DOHH2 (cell line): ENCODE results near the gene MACROD2.

Experiments used
- H3F3A ChIP-seq: fragments of 200-600 bp; sonication (generic), shearing (Covaris generic); 2 replicates; pipeline ENCODE4 v1.6.0; 2016; ENCODE audit warnings: antibody characterized with exemption, mild to moderate bottlenecking; ENCODE audit not compliant: control insufficient read depth, insufficient read depth
- H3K27ac ChIP-seq: fragments of 200-600 bp; sonication (generic); 2 replicates; pipeline ENCODE4 v1.5.1; 2014; ENCODE audit warnings: low read depth, mild to moderate bottlenecking, low read length, moderate library complexity
- H3K27me3 ChIP-seq: fragments of 200-600 bp; sonication (generic); 2 replicates; pipeline ENCODE4 v1.6.1; 2014; ENCODE audit warnings: mild to moderate bottlenecking, low read length, mixed read lengths; ENCODE audit not compliant: control insufficient read depth
- H3K36me3 ChIP-seq: fragments of 200-600 bp; sonication (generic); 2 replicates; pipeline ENCODE4 v1.6.1; 2014; ENCODE audit warnings: mild to moderate bottlenecking, low read length, moderate library complexity, mixed read lengths; ENCODE audit not compliant: control insufficient read depth
- H3K4me1 ChIP-seq: fragments of 200-600 bp; sonication (generic); 2 replicates; pipeline ENCODE4 v1.6.1; 2014; ENCODE audit warnings: mild to moderate bottlenecking, low read length, mixed read lengths; ENCODE audit not compliant: control insufficient read depth
- H3K4me2 ChIP-seq: fragments of 200-600 bp; sonication (generic); 2 replicates; pipeline ENCODE4 v1.6.0; 2014; ENCODE audit warnings: mild to moderate bottlenecking, low read length, moderate library complexity
- H3K4me3 ChIP-seq: fragments of 200-600 bp; sonication (generic); 2 replicates; pipeline ENCODE4 v1.5.1; 2014; ENCODE audit warnings: mild to moderate bottlenecking, low read length, mixed read lengths
- H3K79me2 ChIP-seq: fragments of 200-600 bp; sonication (generic); 2 replicates; pipeline ENCODE4 v1.6.1; 2014; ENCODE audit warnings: mild to moderate bottlenecking, low read length, mixed read lengths; ENCODE audit not compliant: control insufficient read depth
- H3K9me2 ChIP-seq: fragments of 200-600 bp; sonication (generic); replicated peaks from 2 replicates; pipeline ENCODE4 v1.6.1; 2014; ENCODE audit warnings: mild to moderate bottlenecking, low read length, mixed read lengths; ENCODE audit not compliant: control insufficient read depth
- H3K9me3 ChIP-seq: fragments of 200-600 bp; sonication (generic); 2 replicates; pipeline ENCODE4 v1.6.1; 2014; ENCODE audit warnings: antibody characterized with exemption, low read length, mixed read lengths; ENCODE audit not compliant: control insufficient read depth, insufficient read depth
- H4K20me1 ChIP-seq: fragments of 200-600 bp; sonication (generic); 2 replicates; pipeline ENCODE4 v1.6.0; 2014; ENCODE audit warnings: low read depth, mild to moderate bottlenecking, antibody characterized with exemption, low read length, moderate library complexity; ENCODE audit not compliant: control insufficient read depth, insufficient read depth
- EZH2phosphoT487 ChIP-seq: fragments of 200-600 bp; sonication (generic); IDR thresholded peaks from 2 replicates; pipeline ENCODE4 v1.6.1; 2017; ENCODE audit warnings: borderline replicate concordance, mild to moderate bottlenecking, antibody characterized with exemption, low read length, moderate library complexity, mixed read lengths
- TF ChIP-seq, protein P1 (sequence below): fragments of 200-600 bp; sonication (generic); IDR thresholded peaks from one replicate; pipeline ENCODE4 v1.5.1; 2014; ENCODE audit warnings: antibody characterized with exemption, mild to moderate bottlenecking, low read depth, low read length; ENCODE audit not compliant: poor library complexity, severe bottlenecking

Gene MACROD2

DNA sequence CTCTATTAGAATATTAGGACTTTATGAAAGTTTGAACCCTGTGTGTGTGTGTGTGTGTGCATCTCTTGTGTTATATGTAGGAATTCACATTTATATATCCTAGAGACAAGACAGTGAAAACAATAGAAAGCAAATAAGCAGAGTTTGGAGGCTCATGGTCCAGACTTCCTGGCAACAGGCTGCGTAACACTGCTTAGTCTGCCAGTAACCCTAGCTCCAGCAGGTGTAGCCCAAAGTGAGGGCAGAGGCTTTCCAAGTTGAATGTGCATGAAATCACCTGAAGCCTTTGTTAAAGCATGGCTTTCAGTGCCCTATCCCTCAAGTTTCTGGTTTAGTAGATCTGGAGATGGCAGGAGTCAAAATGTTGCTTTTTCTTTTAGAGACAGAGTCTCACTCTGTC lies 2008.0 kb downstream of the MACROD2 start:
- no peaks in the 10 kb centered on the region for H3K4me1 ChIP-seq
- H3K9me3 ChIP-seq, result no peaks in the 10 kb centered on the region
- no peak overlapping the region for H3K4me2 ChIP-seq
- H3K27ac ChIP-seq, result no peak overlapping the region
- H3K79me2 ChIP-seq, result no peaks in the 10 kb centered on the region
- H3K36me3 ChIP-seq, result no peaks in the 10 kb centered on the region
- H3K9me2 ChIP-seq, result no peaks in the 10 kb centered on the region
- TF ChIP-seq EZH2phosphoT487, result no peak
- TF ChIP-seq, protein P1, sequence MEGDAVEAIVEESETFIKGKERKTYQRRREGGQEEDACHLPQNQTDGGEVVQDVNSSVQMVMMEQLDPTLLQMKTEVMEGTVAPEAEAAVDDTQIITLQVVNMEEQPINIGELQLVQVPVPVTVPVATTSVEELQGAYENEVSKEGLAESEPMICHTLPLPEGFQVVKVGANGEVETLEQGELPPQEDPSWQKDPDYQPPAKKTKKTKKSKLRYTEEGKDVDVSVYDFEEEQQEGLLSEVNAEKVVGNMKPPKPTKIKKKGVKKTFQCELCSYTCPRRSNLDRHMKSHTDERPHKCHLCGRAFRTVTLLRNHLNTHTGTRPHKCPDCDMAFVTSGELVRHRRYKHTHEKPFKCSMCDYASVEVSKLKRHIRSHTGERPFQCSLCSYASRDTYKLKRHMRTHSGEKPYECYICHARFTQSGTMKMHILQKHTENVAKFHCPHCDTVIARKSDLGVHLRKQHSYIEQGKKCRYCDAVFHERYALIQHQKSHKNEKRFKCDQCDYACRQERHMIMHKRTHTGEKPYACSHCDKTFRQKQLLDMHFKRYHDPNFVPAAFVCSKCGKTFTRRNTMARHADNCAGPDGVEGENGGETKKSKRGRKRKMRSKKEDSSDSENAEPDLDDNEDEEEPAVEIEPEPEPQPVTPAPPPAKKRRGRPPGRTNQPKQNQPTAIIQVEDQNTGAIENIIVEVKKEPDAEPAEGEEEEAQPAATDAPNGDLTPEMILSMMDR, result no peak
- H4K20me1 ChIP-seq, result no peaks in the 10 kb centered on the region
- H3F3A ChIP-seq, result no peaks in the 10 kb centered on the region
- no peaks in the 10 kb centered on the region for H3K27me3 ChIP-seq
- no peak overlapping the region for H3K4me3 ChIP-seq

DNA sequence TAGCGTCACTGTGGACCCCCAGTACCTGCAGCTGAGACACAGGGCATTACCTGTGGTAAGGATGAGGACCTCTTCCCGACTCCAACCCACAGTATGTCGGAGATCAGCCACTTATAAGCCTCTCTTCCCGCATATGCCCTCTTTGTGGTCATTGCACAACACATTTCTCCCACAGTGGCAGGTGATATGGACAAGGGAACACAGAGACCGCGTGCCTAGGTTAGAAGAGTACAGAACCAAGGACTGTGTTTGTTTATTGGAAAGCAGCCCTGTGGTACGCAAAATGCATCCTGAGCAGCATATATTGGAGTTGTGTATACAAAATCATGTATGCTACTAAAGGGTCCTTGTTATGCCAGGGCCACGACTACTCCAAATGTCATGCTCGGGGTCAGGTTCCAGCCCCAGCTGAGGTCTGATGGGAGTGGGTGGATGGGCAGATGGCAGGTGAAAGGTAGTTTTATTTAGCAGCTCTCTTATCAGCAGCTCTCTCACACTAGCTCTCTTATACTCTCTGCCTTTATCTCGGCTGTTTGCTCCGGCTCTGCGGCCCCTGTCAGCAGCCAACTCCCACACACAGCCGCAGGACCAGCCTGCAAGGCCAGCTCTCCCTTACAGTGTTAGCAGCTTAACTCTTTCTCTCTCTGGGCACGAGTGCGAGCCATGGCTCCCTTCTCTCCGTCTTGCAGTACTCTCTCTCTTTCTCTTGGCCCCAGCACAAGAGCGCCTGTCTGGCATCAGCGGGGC lies 2009.0 kb downstream of the MACROD2 start:
- Histone ChIP-seq H3F3A (no peaks in the 10 kb centered on the region), H4K20me1 (no peaks in the 10 kb centered on the region), H3K79me2 (no peaks in the 10 kb centered on the region), H3K36me3 (no peaks in the 10 kb centered on the region), H3K4me3 (no peak overlapping the region), H3K27ac (no peak overlapping the region), H3K4me2 (no peak overlapping the region), H3K4me1 (no peaks in the 10 kb centered on the region), H3K9me2 (no peaks in the 10 kb centered on the region), H3K9me3 (no peaks in the 10 kb centered on the region), H3K27me3 (no peaks in the 10 kb centered on the region)
- TF ChIP-seq, protein P1, result no peak
- no peak for TF ChIP-seq EZH2phosphoT487

DNA sequence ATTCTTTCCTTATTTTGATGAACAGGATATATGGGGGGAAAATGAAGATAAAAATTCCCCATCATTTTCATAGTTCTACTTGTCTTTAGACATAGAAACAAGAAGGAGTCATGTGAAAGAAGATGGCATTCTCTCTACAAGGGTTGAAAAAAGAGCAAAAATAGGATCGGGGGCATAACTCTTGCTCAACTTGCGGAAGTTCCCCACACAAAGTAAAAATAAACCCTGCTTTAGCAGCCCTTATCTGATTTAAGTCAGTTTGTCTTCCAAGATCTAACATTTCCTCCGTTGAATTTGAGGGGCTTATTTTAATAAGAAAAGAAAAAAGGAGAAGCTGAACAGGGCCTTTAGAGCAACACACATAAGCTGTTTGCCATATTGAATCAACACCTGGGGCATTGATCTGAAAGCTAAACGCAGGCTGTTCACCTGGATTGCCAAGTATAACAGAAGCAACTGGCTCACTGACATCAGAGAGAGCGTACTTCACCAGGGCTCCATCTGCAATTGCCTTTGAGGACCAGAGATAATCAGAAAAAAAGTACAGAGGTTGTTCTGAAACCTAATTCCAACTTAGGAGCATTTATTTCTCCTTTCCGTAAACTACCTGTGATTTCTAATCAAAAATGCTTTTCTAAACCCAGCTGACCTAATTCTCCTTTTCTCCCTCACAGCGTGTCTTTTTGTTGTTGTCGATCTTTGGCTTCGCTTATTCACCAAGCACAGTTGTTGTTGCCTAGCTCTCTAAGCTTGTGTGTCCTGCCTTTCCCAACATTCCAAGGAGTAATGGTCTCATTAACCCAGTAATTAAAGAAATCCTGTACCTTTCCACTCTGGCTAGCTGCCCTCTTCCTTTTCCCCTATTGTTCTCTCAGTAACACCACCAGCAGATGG lies 2010.0 kb downstream of the MACROD2 start:
- no peaks in the 10 kb centered on the region for H3K36me3 ChIP-seq
- no peaks in the 10 kb centered on the region for H3K79me2 ChIP-seq
- no peak overlapping the region for H3K4me3 ChIP-seq
- H3K27ac ChIP-seq, result no peak overlapping the region
- no peaks in the 10 kb centered on the region for H4K20me1 ChIP-seq
- no peaks in the 10 kb centered on the region for H3K27me3 ChIP-seq
- H3K4me2 ChIP-seq, result no peak overlapping the region
- no peaks in the 10 kb centered on the region for H3F3A ChIP-seq
- no peaks in the 10 kb centered on the region for H3K4me1 ChIP-seq
- H3K9me2 ChIP-seq, result no peaks in the 10 kb centered on the region
- TF ChIP-seq, protein P1, result no peak
- TF ChIP-seq EZH2phosphoT487, result no peak
- no peaks in the 10 kb centered on the region for H3K9me3 ChIP-seq
